Kidney epithelial cell (primary cell): ENCODE data around the gene APRT. TPM values are rescaled to one million over a fixed set of nuclear protein-coding genes. Genes with fewer than 3 reads are reported as not detected.

Experiments used
- DNase-seq: peaks from one replicate; pipeline ENCODE4 v3.0.0-alpha.2; 2010; ENCODE audit warnings: low read depth
- H3K27me3 ChIP-seq: 2 replicates; pipeline ENCODE4 v1.6.0; 2011; ENCODE audit warnings: low read length; ENCODE audit not compliant: control insufficient read depth, insufficient read depth
- H3K36me3 ChIP-seq: 2 replicates; pipeline ENCODE4 v1.5.1; 2011; ENCODE audit warnings: low read length; ENCODE audit not compliant: control insufficient read depth, insufficient read depth
- H3K4me3 ChIP-seq: 2 replicates; pipeline ENCODE4 v1.5.1; 2011; ENCODE audit warnings: low read depth, mild to moderate bottlenecking, control low read depth, low read length
- total RNA-seq: library from RNA; depleted of rRNA; stranded (reverse); fragments of >200 nt; gene quantifications from 2 replicates; pipeline ENCODE4 v1.2.3, GENCODE V29; 2015
- TF ChIP-seq, protein P1 (sequence below): IDR thresholded peaks from 2 replicates; pipeline ENCODE4 v1.5.1; 2011; ENCODE audit warnings: mild to moderate bottlenecking, moderate library complexity, low read length, control low read depth, inconsistent platforms; ENCODE audit not compliant: insufficient read depth, poor library complexity, severe bottlenecking

Gene APRT
- total RNA-seq, 1 donor from 2014 or later, result 218 TPM

DNA sequence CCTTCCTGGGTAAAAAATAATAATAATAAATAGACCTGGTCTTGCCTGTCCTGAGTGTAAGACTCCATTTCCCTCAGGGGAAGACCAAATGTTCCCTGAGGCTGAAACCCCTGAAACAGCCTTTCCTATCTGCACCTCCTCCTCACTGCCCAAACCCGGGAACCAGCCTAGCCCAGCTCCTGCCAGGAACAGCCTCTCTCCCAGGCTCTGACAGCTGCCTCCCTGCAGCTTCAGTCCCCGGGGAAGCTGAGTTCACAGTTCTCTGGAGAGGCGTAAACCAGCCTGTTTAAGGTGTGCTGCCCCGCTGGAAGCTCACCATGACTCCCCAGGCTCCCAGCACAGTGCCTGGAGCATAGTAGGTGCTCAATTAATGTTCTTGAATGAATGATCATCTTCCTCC, 15.4 kb downstream of the APRT start:
- H3K27me3 ChIP-seq, result peaks cover 7% of the 10 kb centered on the region
- TF ChIP-seq, protein P1, sequence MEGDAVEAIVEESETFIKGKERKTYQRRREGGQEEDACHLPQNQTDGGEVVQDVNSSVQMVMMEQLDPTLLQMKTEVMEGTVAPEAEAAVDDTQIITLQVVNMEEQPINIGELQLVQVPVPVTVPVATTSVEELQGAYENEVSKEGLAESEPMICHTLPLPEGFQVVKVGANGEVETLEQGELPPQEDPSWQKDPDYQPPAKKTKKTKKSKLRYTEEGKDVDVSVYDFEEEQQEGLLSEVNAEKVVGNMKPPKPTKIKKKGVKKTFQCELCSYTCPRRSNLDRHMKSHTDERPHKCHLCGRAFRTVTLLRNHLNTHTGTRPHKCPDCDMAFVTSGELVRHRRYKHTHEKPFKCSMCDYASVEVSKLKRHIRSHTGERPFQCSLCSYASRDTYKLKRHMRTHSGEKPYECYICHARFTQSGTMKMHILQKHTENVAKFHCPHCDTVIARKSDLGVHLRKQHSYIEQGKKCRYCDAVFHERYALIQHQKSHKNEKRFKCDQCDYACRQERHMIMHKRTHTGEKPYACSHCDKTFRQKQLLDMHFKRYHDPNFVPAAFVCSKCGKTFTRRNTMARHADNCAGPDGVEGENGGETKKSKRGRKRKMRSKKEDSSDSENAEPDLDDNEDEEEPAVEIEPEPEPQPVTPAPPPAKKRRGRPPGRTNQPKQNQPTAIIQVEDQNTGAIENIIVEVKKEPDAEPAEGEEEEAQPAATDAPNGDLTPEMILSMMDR, result no peak
- H3K36me3 ChIP-seq, result no peaks in the 10 kb centered on the region
- H3K4me3 ChIP-seq, result no peak overlapping the region
- DNase-seq, result no peak

DNA sequence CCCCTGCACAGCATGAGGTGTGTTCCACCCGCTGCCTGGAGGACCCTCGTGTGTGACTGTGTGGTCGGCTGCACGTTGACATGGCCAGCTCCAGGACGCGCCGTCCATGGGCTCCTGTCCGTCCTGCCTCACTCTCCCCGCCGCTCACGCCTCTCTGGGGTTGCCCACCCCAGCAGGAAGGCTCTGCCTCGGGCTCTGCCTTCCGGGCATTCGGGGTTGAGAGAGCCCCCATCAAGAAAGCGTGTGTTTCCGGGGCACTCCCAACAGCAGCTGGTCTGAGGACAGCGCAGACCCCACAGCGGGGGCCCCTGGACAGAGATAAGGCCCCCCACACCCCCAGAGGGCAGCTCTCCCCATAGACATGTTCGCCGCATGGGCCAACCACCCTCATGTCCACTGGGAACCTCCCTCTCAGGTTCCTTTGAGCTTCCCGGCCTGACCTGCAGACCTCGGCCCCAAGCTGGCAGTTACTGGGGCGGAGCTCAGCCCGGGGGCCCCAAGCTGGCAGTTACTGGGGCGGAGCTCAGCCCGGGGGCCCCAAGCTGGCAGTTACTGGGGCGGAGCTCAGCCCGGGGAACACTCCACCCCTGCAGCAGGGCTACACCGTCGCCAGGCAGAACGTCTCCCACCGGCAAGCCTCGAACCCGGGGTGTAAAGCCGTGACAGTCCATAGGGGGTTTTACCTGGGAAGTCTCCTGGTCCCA, 18.3 kb downstream of the APRT start:
- DNase-seq, result no peak
- TF ChIP-seq, protein P1, result no peak
- no peak overlapping the region for H3K4me3 ChIP-seq
- no peaks in the 10 kb centered on the region for H3K36me3 ChIP-seq
- peaks cover 7% of the 10 kb centered on the region for H3K27me3 ChIP-seq

DNA sequence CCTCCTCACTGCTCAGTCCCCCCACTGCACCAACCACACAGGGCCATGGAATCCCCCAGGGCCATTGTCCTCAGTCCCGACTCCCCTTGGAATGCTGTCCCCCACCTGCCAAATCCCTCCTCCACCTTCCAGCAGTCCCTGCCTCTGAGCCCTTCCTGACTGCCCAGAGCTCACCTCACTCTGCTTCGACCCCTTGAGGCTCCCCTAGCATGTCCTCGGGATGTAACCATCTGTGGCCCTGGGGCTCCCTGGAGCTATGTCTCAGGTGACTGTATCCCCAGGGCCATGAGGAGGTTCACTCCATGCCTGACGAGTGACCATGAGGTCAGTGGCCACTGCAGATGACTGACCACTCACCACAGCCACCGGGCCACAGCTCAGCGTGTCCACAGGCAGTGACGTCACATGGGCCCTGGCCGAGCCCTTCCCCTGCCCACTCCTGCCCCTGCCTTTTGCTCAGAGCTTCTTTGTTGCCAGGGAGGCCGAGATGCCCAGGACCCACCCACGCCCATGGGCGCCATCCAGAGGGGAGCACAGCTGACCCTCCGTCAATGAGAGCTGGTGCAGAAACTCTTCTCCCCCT, 19.0 kb downstream of the APRT start:
- H3K27me3 ChIP-seq, result peaks cover 7% of the 10 kb centered on the region
- TF ChIP-seq, protein P1, result no peak
- no peaks in the 10 kb centered on the region for H3K36me3 ChIP-seq
- no peak overlapping the region for H3K4me3 ChIP-seq
- no peak for DNase-seq

DNA sequence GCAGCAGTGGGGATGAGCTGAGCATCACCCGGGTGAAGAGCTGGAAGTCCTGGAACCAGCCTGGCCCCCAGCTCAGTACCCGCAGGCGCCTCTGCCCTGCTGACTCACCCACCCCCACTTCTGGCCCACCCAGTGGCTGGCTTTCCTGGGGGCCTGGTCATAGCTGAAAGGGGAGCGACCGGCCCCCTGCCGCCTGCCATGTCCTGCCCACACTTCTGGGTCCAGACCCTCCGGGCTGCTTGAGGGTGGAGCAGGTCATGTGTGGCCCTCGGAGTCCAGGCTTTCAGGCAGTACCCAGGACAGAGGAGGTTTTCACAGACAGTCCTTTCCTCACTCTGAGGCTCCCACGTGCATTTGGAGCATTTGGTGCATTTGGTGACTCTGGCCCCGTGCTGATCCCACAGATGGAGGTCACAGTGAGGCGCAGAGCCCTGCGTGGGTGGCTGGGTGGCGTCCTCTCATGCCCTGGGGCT, 19.6 kb downstream of the APRT start:
- TF ChIP-seq, protein P1, result no peak
- no peak for DNase-seq
- H3K27me3 ChIP-seq, result peaks cover 7% of the 10 kb centered on the region
- H3K4me3 ChIP-seq, result no peak overlapping the region
- H3K36me3 ChIP-seq, result no peaks in the 10 kb centered on the region

DNA sequence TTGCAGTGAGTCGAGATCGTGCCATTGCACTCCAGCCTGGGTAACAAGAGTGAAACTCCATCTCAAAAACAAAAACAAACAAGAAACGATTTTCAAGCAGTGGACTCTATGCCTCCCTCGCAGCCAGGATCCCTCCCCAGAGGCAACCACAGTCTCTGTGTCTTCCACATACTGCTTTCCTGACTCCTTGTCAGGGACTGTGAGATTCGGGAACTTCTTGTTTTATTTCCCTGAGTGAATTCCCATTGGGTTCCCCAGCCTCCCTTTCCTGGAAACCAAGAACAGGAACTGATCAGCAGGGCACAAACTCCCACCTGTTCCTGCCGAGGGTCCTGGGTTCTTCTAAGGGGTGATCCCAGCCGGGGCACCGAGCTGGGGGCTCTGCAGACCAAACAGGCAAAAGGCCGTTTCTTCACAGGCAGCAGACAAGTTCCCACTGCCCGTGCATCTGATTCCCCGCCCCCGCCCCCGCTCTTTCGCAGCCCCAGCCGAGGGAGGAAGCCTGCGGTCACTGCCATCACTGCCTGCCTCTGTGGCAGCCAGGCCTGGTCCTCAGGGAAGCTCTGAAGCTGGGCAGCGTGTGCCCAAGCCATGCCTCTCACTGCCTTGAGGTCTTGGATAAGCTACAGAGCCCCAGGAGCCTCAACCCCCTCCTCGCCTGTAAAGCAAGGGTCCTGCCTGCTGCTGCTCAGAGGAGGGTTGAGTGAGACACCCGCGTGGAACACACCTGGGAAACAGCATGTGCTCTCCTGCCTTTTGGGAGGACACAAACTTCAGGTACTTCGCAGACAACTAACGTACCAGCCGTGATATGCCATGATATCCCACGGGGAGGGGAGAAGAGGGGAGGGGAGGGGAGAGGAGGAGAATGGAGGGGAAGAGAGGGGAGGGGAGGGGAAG, 21.2 kb downstream of the APRT start:
- no peak overlapping the region for H3K4me3 ChIP-seq
- peaks cover 7% of the 10 kb centered on the region for H3K27me3 ChIP-seq
- TF ChIP-seq, protein P1, result no peak
- DNase-seq, result no peak
- H3K36me3 ChIP-seq, result no peaks in the 10 kb centered on the region
